Stomach (tissue), 9 donors: ENCODE results near the gene PLEKHA6. TPM values are rescaled to one million over a fixed set of nuclear protein-coding genes. Genes with fewer than 3 reads are reported as not detected.
A peak's percentile ranks its signal among the peaks of the same experiment; 100 is the strongest.

Experiments
- DNase-seq, 2 donors: peaks; one replicate each; pipeline versions ENCODE4 v3.0.0 to v3.0.0-alpha.2; 2013 to 2019
- H3K27ac ChIP-seq, 5 donors: fragments of 200-600 bp in 4 of 5; sonication (generic) in 4 of 5; one replicate each; pipeline ENCODE4 v1.5.1; 2013 to 2019; ENCODE audit warnings: mild to moderate bottlenecking in 1 of 5, moderate library complexity in 1 of 5
- H3K27me3 ChIP-seq, 3 donors: fragments of 200-600 bp; sonication (generic); one replicate each; pipeline ENCODE4 v1.5.1; 2017 to 2019; ENCODE audit warnings: mixed run types in 1 of 3
- H3K36me3 ChIP-seq, 4 donors: fragments of 200-600 bp; sonication (generic); 1 replicate in 3 of 4; 2 replicates in 1 of 4; pipeline ENCODE4 v1.5.1; 2016 to 2019
- H3K4me1 ChIP-seq, 4 donors: fragments of 200-600 bp; sonication (generic); one replicate each; pipeline ENCODE4 v1.5.1; 2016 to 2019
- H3K4me3 ChIP-seq, 4 donors: fragments of 200-600 bp; sonication (generic) in 3 of 4; one replicate each; pipeline ENCODE4 v1.5.1; 2016 to 2019; ENCODE audit warnings: mild to moderate bottlenecking in 1 of 4
- H3K9me3 ChIP-seq, 4 donors: fragments of 200-600 bp; sonication (generic); one replicate each; pipeline ENCODE4 v1.5.1; 2016 to 2019
- EP300 ChIP-seq: sonication (generic); formaldehyde crosslinking; IDR thresholded peaks from one replicate; pipeline ENCODE4 v1.6.1; 2017; ENCODE audit warnings: antibody characterized with exemption
- POLR2A ChIP-seq, 4 donors: fragments of 450-650 bp; IDR thresholded peaks; one replicate each; pipeline ENCODE4 v1.6.1; 2016; ENCODE audit warnings: antibody characterized with exemption in 4 of 4, control low read depth in 2 of 4, mild to moderate bottlenecking in 1 of 4, moderate library complexity in 1 of 4
- POLR2AphosphoS5 ChIP-seq, 3 donors: sonication (generic); formaldehyde crosslinking; IDR thresholded peaks; one replicate each; pipeline ENCODE4 v1.6.1; 2016; ENCODE audit warnings: antibody characterized with exemption in 3 of 3
- whole genome bisulfite sequencing, 5 donors: extraction: QIAGEN DNeasy Blood & Tissue Kit in 3 of 5; methylation state at CpG; one replicate each; pipeline versions ENCODE4 v1.1.5 to v1.1.7; 2013 to 2018; 5-methylcytosine and 5-hydroxymethylcytosine counted together
- intact Hi-C: fragments of 100-400 bp; cut with DNase I; formaldehyde crosslinking; loops from one replicate; pipeline ENCODE4 v1.15.1; 2023; ENCODE audit warnings: low total_unique reads
- polyA plus RNA-seq, 3 donors: library from polyadenylated mRNA; stranded (reverse); fragments of 200-250 nt; gene quantifications; one replicate each; pipeline ENCODE4 v1.2.3, GENCODE V29; 2013
- total RNA-seq, 5 donors: library from RNA; depleted of rRNA; stranded (reverse); fragments of >200 nt; gene quantifications; one replicate each; pipeline versions ENCODE4 v1.1.0 to v1.2.3, GENCODE V29; 2014 to 2016
- TF ChIP-seq, protein P1 (sequence below), 7 experiments: fragments of 450-650 bp in 4 of 7; fragments of 200-600 bp in 3 of 7; sonication (generic) in 3 of 7; IDR thresholded peaks; one replicate each; pipeline ENCODE4 v1.5.1; 2016 to 2019; ENCODE audit warnings: antibody characterized with exemption in 7 of 7, control low read depth in 2 of 7, mild to moderate bottlenecking in 1 of 7
- donor health status: healthy with polysubstance abuse.
- donor health status: Bipolar disorder and iron deficiency.
- donor health status: healthy.

Gene PLEKHA6
- total and polyA plus RNA-seq, 8 donors = 6.4 to 97.9 (median 34.8) TPM

DNA sequence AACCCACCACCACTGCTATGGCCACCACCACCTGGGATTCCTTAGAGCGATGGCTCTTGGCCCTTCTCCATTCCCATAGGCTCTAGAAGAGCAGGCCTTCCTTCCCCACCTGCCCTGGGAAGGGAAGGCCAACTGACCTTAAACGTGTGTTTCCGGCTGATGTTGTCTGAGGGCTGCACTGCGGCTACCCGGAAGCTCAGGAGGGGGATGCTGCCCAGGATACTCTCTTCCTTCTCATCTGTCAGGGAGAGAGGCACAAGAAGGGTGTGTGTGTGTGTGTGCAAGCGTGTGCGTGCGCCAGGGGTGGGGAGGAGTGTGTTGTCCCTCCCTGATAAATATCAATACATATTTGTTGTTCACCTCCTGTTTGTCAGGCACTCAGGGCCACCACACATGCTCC lies 94.9 kb downstream of the PLEKHA6 start:
- TF ChIP-seq POLR2A (IDR thresholded peaks at IDR 0.05) = no peak
- TF ChIP-seq, protein P1, sequence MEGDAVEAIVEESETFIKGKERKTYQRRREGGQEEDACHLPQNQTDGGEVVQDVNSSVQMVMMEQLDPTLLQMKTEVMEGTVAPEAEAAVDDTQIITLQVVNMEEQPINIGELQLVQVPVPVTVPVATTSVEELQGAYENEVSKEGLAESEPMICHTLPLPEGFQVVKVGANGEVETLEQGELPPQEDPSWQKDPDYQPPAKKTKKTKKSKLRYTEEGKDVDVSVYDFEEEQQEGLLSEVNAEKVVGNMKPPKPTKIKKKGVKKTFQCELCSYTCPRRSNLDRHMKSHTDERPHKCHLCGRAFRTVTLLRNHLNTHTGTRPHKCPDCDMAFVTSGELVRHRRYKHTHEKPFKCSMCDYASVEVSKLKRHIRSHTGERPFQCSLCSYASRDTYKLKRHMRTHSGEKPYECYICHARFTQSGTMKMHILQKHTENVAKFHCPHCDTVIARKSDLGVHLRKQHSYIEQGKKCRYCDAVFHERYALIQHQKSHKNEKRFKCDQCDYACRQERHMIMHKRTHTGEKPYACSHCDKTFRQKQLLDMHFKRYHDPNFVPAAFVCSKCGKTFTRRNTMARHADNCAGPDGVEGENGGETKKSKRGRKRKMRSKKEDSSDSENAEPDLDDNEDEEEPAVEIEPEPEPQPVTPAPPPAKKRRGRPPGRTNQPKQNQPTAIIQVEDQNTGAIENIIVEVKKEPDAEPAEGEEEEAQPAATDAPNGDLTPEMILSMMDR (IDR thresholded peaks at IDR 0.05) = no peak
- Histone ChIP-seq H3K9me3 (no peaks in the 10 kb centered on the region), H3K27ac (peak overlapping the region in 4 of 5 donors; percentile 2 to 75 (median 70)), H3K36me3 (peaks cover 3 to 70% (median 41%) of the 10 kb centered on the region in 4 donors), H3K4me3 (peak overlapping the region in 1 of 4 donors; percentile 6), H3K4me1 (peaks cover 69 to 92% (median 88%) of the 10 kb centered on the region in 4 donors), H3K27me3 (no peaks in the 10 kb centered on the region)
- 50 to 68% (median 59%) methylated on average over 8 of the region's 8 CpGs for WGBS, 5 donors
- intact Hi-C loops = no loop called here
- DNase-seq = no peak

DNA sequence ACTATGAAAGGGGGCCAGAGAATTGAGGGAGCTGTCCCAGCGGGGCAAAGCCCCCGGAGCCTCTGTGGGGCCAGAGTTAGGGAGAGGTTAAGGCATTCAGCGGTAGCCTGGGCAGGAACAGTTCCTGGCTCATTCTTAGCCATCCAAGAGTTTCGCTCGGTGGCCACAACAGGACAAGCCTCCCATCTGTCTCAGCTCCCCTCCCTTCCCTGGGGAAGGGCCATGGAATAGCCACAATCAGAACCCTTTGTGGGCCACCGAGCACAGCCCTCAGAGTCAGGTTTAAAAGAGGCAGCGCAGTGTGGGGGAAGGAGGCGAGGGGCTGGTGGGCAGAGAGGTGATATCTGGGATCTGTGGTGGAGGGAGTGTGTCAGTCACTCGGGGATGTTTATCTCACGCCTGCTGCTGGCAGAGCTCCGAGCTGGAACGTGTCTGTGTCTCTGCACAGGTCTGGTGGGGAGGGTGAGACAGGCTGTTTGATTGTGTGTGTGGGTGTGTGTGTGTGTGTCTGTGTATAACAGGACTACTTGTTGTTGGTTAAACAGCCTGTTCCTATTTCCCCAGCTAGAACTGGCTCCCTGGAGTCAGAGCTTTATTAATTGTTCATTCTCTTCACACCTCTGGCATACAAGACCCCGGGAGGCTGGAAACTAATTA lies 96.3 kb downstream of the PLEKHA6 start:
- TF ChIP-seq, protein P1 (IDR thresholded peaks at IDR 0.05) = no peak
- TF ChIP-seq POLR2AphosphoS5 (IDR thresholded peaks at IDR 0.05) (no peak), EP300 (no peak), POLR2A (IDR thresholded peaks at IDR 0.05) (no peak)
- Histone ChIP-seq H3K4me1 (peaks cover 73 to 98% (median 93%) of the 10 kb centered on the region in 4 donors), H3K27me3 (no peaks in the 10 kb centered on the region), H3K4me3 (no peak overlapping the region), H3K27ac (peak overlapping the region in 4 of 5 donors; percentile 43 to 68 (median 51)), H3K36me3 (peaks cover 14 to 81% (median 49%) of the 10 kb centered on the region in 4 donors), H3K9me3 (no peaks in the 10 kb centered on the region)
- DNase-seq = peak; percentile 48 to 64
- intact Hi-C loops = no loop called here
- WGBS, 5 donors = 37 to 43% (median 41%) methylated on average over 13 of the region's 13 CpGs

DNA sequence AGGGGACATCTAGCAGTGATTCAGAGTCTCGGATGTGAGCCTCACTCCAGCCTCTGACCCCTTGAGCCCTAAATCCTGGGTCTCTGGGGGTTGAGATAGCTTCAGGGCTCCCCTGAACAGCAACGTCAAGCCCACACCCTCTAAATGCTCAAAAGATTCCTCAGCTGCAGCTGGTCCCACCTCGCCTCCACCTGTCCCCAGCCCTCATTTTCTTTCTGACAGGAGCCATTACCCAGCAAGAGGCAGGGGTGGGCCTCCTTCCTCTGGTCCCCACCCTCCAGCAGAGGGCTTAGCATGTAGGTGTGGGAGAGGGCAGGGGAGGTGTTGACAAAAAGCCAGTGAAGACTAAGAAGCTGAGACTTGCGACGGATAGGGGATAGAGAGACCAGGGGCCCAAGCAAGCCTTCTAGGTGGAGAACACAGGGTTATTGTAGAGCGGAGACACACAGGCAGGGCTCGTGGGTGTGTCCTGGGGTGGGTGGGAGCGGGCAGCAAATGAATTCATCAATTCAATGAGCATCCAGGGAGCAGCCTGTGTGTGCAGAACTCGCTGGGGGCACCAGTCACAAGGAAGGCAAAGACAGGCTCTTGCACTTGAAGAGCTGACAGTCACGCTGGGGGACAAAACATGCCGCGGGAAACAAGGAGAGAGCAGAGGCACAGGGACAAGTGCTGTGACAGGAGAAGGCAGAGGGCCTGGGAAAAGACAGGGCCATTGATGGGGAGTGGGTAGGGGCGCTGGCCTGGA lies 97.0 kb downstream of the PLEKHA6 start:
- Histone ChIP-seq H3K27ac (peak overlapping the region in 4 of 5 donors; percentile 43 to 68 (median 54)), H3K4me1 (peaks cover 69 to 93% (median 86%) of the 10 kb centered on the region in 4 donors), H3K4me3 (no peak overlapping the region), H3K9me3 (no peaks in the 10 kb centered on the region), H3K36me3 (peaks cover 14 to 80% (median 54%) of the 10 kb centered on the region in 4 donors), H3K27me3 (no peaks in the 10 kb centered on the region)
- intact Hi-C loops = no loop called here
- DNase-seq = no peak
- TF ChIP-seq EP300 = no peak
- no peak for TF ChIP-seq POLR2A (IDR thresholded peaks at IDR 0.05)
- TF ChIP-seq, protein P1 (IDR thresholded peaks at IDR 0.05) = no peak
- no peak for TF ChIP-seq POLR2AphosphoS5 (IDR thresholded peaks at IDR 0.05)
- WGBS, 5 donors = 61 to 76% (median 70%) methylated on average over 11 to 13 of the region's 13 CpGs

DNA sequence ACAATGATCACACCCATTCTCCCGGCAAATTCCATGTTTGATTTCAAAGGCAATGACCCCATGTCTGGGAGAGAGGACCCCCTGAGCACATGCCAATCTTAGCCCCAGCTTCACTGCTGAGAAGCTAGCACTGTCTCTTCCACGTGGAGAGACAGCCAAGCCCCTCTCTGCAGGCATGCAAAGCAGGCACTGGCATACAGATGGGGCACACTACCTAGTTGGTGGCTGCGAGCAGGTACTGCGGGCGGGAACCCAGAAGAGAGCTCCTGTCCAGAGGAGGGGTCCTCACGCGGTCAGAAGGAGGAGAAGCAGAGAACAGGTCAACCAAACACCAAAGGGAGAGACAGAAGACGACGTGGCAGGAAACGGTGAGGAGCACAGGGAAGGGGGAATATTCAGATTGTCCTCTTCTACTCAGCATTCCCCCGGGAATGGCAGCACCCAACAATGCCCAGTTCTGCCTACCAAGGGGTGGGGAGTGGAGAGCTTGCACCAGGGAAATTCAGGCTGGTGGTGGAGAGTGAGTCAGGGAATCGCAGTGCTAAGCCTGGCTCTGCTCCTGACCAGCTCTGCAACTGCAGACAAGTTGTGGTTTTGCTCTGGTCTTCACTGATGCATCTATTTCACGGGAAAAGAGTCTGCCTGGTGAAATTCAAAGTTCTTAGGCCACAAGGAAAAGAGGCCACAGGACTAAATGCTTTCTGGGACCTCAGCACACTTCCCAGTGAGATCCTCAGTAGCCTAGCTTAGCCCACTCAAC lies 97.8 kb downstream of the PLEKHA6 start:
- Histone ChIP-seq H3K4me3 (no peak overlapping the region), H3K27me3 (no peaks in the 10 kb centered on the region), H3K36me3 (peaks cover 22 to 80% (median 57%) of the 10 kb centered on the region in 4 donors), H3K9me3 (no peaks in the 10 kb centered on the region), H3K27ac (peak overlapping the region in 4 of 5 donors; percentile 37 to 68 (median 54)), H3K4me1 (peaks cover 62 to 86% (median 79%) of the 10 kb centered on the region in 4 donors)
- intact Hi-C loops = no loop called here
- 43 to 76% (median 58%) methylated on average over 13 of the region's 13 CpGs for WGBS, 5 donors
- DNase-seq = no peak
- TF ChIP-seq, protein P1 (IDR thresholded peaks at IDR 0.05) = no peak
- TF ChIP-seq POLR2AphosphoS5 (IDR thresholded peaks at IDR 0.05) (no peak), EP300 (no peak), POLR2A (IDR thresholded peaks at IDR 0.05) (no peak)
